Epithelial cell of proximal tubule (primary cell): ENCODE results near the gene LMLN. TPM values are rescaled to one million over a fixed set of nuclear protein-coding genes. Genes with fewer than 3 reads are reported as not detected.
"Not testable (repeated sequence)": the region's sequence is repeated elsewhere in the genome, so short reads cannot be mapped to it uniquely, and the experiment has no call there.

ENCODE experiments used
- DNase-seq: peaks from one replicate; pipeline ENCODE4 v3.0.0-alpha.2; 2011; ENCODE audit warnings: low read depth
- H3K4me3 ChIP-seq: 2 replicates; pipeline ENCODE4 v1.5.1; 2011; ENCODE audit warnings: low read depth, mild to moderate bottlenecking, low read length
- CTCF ChIP-seq: conservative IDR thresholded peaks from 2 replicates; pipeline ENCODE4 v1.5.1; 2012; ENCODE audit warnings: low read depth, mild to moderate bottlenecking, low read length
- total RNA-seq: library from RNA; depleted of rRNA; stranded (reverse); fragments of >200 nt; gene quantifications from 2 replicates; pipeline ENCODE4 v1.2.3, GENCODE V29; 2015

Gene LMLN
- total RNA-seq, 1 donor from 2014 or later, result 2.0 TPM

- peak overlapping the region; percentile 63 for H3K4me3 ChIP-seq
- no peak for DNase-seq
- TF ChIP-seq CTCF, result no peak
Observed at GRCh38 chr3:198079771-198080520, 119.9 kb downstream of the LMLN start.

GRCh38 chr3:198080521-198081384 is 120.7 kb downstream of the LMLN start:
- DNase-seq, result no peak
- TF ChIP-seq CTCF, result peak; percentile 52
- H3K4me3 ChIP-seq, result peak overlapping the region; percentile 63

- H3K4me3 ChIP-seq, result peak overlapping the region; percentile 49
- no peak for DNase-seq
- no peak for TF ChIP-seq CTCF
Observed at GRCh38 chr3:198081421-198081844, 121.4 kb downstream of the LMLN start.

GRCh38 chr3:198082226-198082625 is 122.2 kb downstream of the LMLN start:
- not testable (repeated sequence) for DNase-seq, H3K4me3 ChIP-seq

GRCh38 chr3:198088421-198088955 is 128.5 kb downstream of the LMLN start:
- no peak overlapping the region for H3K4me3 ChIP-seq
- TF ChIP-seq CTCF, result no peak

GRCh38 chr3:198090795-198091332 is 130.8 kb downstream of the LMLN start:
- no peak overlapping the region for H3K4me3 ChIP-seq
- DNase-seq, result no peak
- no peak for TF ChIP-seq CTCF

More at GRCh38 chr3:198088421-198088955, 128.5 kb downstream of the LMLN start:
- DNase-seq, result no peak

GRCh38 chr3:198092276-198092675 is 132.3 kb downstream of the LMLN start:
- no peak for TF ChIP-seq CTCF
- H3K4me3 ChIP-seq, result no peak overlapping the region
- no peak for DNase-seq
